Muscle layer of colon (tissue), 2 donors: Measurements from ENCODE around the gene FDXR.

Experiments used
- H3K27ac ChIP-seq: one replicate; pipeline ENCODE4 v1.7.0; 2013; ENCODE audit warnings: low read depth, mild to moderate bottlenecking, low read length, moderate library complexity
- H3K27me3 ChIP-seq, 2 donors: one replicate each; pipeline ENCODE4 v1.7.0; 2013; ENCODE audit warnings: low read length in 2 of 2, mild to moderate bottlenecking in 2 of 2; ENCODE audit not compliant: insufficient read depth in 2 of 2, control insufficient read depth in 1 of 2
- H3K36me3 ChIP-seq: one replicate; pipeline ENCODE4 v1.7.0; 2013; ENCODE audit warnings: mild to moderate bottlenecking, low read length; ENCODE audit not compliant: insufficient read depth
- H3K4me1 ChIP-seq: one replicate; pipeline ENCODE4 v1.7.0; 2013; ENCODE audit warnings: mild to moderate bottlenecking, low read length; ENCODE audit not compliant: insufficient read depth
- H3K4me3 ChIP-seq, 2 donors: one replicate each; pipeline ENCODE4 v1.7.0; 2013; ENCODE audit warnings: low read length in 2 of 2, low read depth in 1 of 2, mild to moderate bottlenecking in 1 of 2, moderate library complexity in 1 of 2
- H3K9ac ChIP-seq: one replicate; pipeline ENCODE4 v1.7.0; 2013; ENCODE audit warnings: low read length
- H3K9me3 ChIP-seq: one replicate; pipeline ENCODE4 v1.7.0; 2013; ENCODE audit warnings: mild to moderate bottlenecking, low read length
- donor health status: abdominal sarcoma.
- donor health status: Adenocarcinoma of cecum.

The FDXR gene

GRCh38 chr17:74892974-74893911 lies 20.4 kb upstream of the FDXR start, which contains the start of gene FADS6:
Gene FADS6, minus strand, starts transcription at chr17:74893633. Its CDS starts 38 bp downstream, at chr17:74893595.
- Histone ChIP-seq H3K36me3 (no peaks in the 10 kb centered on the region), H3K27me3 (peaks cover 12 to 49% of the 10 kb centered on the region in 2 donors), H3K9me3 (no peaks in the 10 kb centered on the region), H3K9ac (no peak within 1 kb of the TSS), H3K4me1 (no peaks in the 10 kb centered on the region), H3K4me3 (peak within 1 kb of the TSS in 1 of 2 donors; percentile 41), H3K27ac (no peak within 1 kb of the TSS)

GRCh38 chr17:74892013-74892841 lies 19.4 kb upstream of the FDXR start:
- no peak overlapping the region for H3K4me3 ChIP-seq
- no peaks in the 10 kb centered on the region for H3K36me3 ChIP-seq
- no peaks in the 10 kb centered on the region for H3K4me1 ChIP-seq
- H3K27me3 ChIP-seq = peaks cover 12 to 49% of the 10 kb centered on the region in 2 donors
- no peak overlapping the region for H3K27ac ChIP-seq
- no peaks in the 10 kb centered on the region for H3K9me3 ChIP-seq
- H3K9ac ChIP-seq = no peak overlapping the region

GRCh38 chr17:74890554-74890953 lies 17.8 kb upstream of the FDXR start:
- no peaks in the 10 kb centered on the region for H3K9me3 ChIP-seq
- peaks cover 12 to 46% of the 10 kb centered on the region in 2 donors for H3K27me3 ChIP-seq
- H3K27ac ChIP-seq = no peak overlapping the region
- H3K9ac ChIP-seq = no peak overlapping the region
- no peak overlapping the region for H3K4me3 ChIP-seq
- no peaks in the 10 kb centered on the region for H3K36me3 ChIP-seq
- H3K4me1 ChIP-seq = no peaks in the 10 kb centered on the region

- Histone ChIP-seq H3K27me3 (peaks cover 4 to 27% of the 10 kb centered on the region in 2 donors), H3K9me3 (no peaks in the 10 kb centered on the region), H3K36me3 (no peaks in the 10 kb centered on the region), H3K9ac (no peak overlapping the region), H3K27ac (no peak overlapping the region), H3K4me1 (no peaks in the 10 kb centered on the region), H3K4me3 (no peak overlapping the region)
These were observed 15.7 kb upstream of the FDXR start for GRCh38 chr17:74888469-74888868.

- H3K36me3 ChIP-seq = no peaks in the 10 kb centered on the region
- no peak overlapping the region for H3K27ac ChIP-seq
- no peak overlapping the region for H3K4me3 ChIP-seq
- H3K4me1 ChIP-seq = no peaks in the 10 kb centered on the region
- no peaks in the 10 kb centered on the region for H3K9me3 ChIP-seq
- H3K9ac ChIP-seq = no peak overlapping the region
- H3K27me3 ChIP-seq = peaks cover 0 to 21% of the 10 kb centered on the region in 2 donors
These were observed 10.5 kb upstream of the FDXR start for GRCh38 chr17:74883241-74883745.

GRCh38 chr17:74882517-74883240 lies 9.9 kb upstream of the FDXR start:
- no peak overlapping the region for H3K9ac ChIP-seq

GRCh38 chr17:74881073-74881472 lies 8.3 kb upstream of the FDXR start:
- H3K9me3 ChIP-seq = no peaks in the 10 kb centered on the region
- no peak overlapping the region for H3K27ac ChIP-seq
- no peak overlapping the region for H3K9ac ChIP-seq
- no peak overlapping the region for H3K4me3 ChIP-seq
- H3K36me3 ChIP-seq = no peaks in the 10 kb centered on the region
- no peaks in the 10 kb centered on the region for H3K4me1 ChIP-seq
- H3K27me3 ChIP-seq = peaks cover 0 to 26% of the 10 kb centered on the region in 2 donors

More at GRCh38 chr17:74882517-74883240, 9.9 kb upstream of the FDXR start:
- H3K4me1 ChIP-seq = no peaks in the 10 kb centered on the region
- no peaks in the 10 kb centered on the region for H3K9me3 ChIP-seq
- peaks cover 0 to 26% of the 10 kb centered on the region in 2 donors for H3K27me3 ChIP-seq
- no peak overlapping the region for H3K4me3 ChIP-seq
- no peak overlapping the region for H3K27ac ChIP-seq
- no peaks in the 10 kb centered on the region for H3K36me3 ChIP-seq

- H3K4me3 ChIP-seq = no peak overlapping the region
- peaks cover 0 to 26% of the 10 kb centered on the region in 2 donors for H3K27me3 ChIP-seq
- no peaks in the 10 kb centered on the region for H3K9me3 ChIP-seq
- no peaks in the 10 kb centered on the region for H3K4me1 ChIP-seq
- H3K9ac ChIP-seq = no peak overlapping the region
- H3K36me3 ChIP-seq = no peaks in the 10 kb centered on the region
- H3K27ac ChIP-seq = no peak overlapping the region
These were observed 6.5 kb upstream of the FDXR start for GRCh38 chr17:74879308-74879707.

GRCh38 chr17:74878658-74879057 lies 5.9 kb upstream of the FDXR start:
- Histone ChIP-seq H3K27ac (no peak overlapping the region), H3K4me1 (peaks cover 5% of the 10 kb centered on the region), H3K36me3 (no peaks in the 10 kb centered on the region), H3K9ac (no peak overlapping the region), H3K9me3 (no peaks in the 10 kb centered on the region), H3K4me3 (no peak overlapping the region), H3K27me3 (peaks cover 0 to 26% of the 10 kb centered on the region in 2 donors)

GRCh38 chr17:74877592-74878548 lies 5.1 kb upstream of the FDXR start:
- H3K9me3 ChIP-seq = no peaks in the 10 kb centered on the region
- peaks cover 0 to 23% of the 10 kb centered on the region in 2 donors for H3K27me3 ChIP-seq
- H3K36me3 ChIP-seq = no peaks in the 10 kb centered on the region
- no peak overlapping the region for H3K27ac ChIP-seq
- H3K9ac ChIP-seq = no peak overlapping the region
- peaks cover 7% of the 10 kb centered on the region for H3K4me1 ChIP-seq
- no peak overlapping the region for H3K4me3 ChIP-seq
